ENCODE measurements around the gene CCDC158. TPM values are rescaled to one million over a fixed set of nuclear protein-coding genes. Genes with fewer than 3 reads are reported as not detected.

CCDC158 gene
- polyA plus RNA-seq, 1 of the 3 experiments (the other 2 are of a cell fraction), result not detected

DNA sequence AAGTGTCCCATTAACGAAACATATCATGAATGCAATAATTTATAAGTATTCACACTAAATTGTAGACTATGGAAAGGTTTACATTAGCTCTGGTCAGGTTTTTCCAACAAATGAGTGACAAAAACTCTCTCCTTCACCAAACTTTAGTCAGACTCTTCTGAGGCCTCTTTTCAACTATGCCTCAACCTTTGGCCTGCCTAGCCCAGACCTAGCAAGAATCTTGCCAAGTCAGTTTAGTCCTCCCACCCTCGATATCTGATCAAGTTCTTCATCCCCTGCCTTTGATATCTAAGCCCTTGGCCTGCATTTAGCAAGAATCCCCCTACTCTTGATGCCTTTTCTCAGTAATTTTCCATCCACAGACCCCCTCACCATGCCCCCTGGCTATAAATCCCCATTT, 37.9 kb downstream of the CCDC158 start (continued):
- no peak for TF ChIP-seq EP300 (IDR thresholded peaks at IDR 0.05; ENCODE audit: borderline replicate concordance in 1 of 2, low read depth in 1 of 2, low read length in 1 of 2)
- no peak for TF ChIP-seq TEAD4 (IDR thresholded peaks at IDR 0.05; ENCODE audit: borderline replicate concordance, insufficient read depth)

DNA sequence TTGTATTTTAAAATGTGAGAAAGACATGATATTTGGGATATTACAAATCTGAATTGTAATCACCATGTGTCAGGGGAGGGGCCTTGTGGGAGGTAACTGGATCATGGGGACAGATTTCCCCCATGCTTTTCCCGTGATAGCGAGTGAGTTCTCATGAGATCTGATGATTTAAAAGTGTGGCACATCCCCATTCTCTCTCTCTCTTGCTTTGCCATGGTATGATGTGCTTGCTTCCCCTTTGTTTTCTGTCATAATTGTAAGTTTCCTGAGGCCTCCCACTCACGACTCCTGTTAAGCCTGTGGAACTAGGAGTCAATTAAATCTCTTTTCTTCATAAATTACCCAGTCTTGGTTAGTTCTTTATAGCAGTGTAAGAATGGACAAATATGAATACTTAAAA, 39.0 kb downstream of the CCDC158 start:
- DNase-seq, result no peak
- Histone ChIP-seq H3K9me3 (no peaks in the 10 kb centered on the region), H3K9me2 (no peaks in the 10 kb centered on the region), H3K4me1 (ENCODE audit: control insufficient read depth in 1 of 2, insufficient read depth in 2 of 2, low read depth in 1 of 2, low read length in 1 of 2) (no peaks in the 10 kb centered on the region), H2AFZ (ENCODE audit: low read depth) (no peak overlapping the region), H3K36me3 (replicated peaks in 1 of 2; ENCODE audit: control insufficient read depth in 1 of 2, insufficient read depth in 2 of 2, low read length in 1 of 2) (no peaks in the 10 kb centered on the region), H3K27me3 (ENCODE audit: insufficient read depth) (no peaks in the 10 kb centered on the region), H4K20me1 (ENCODE audit: insufficient read depth) (no peaks in the 10 kb centered on the region), H3F3A (replicated peaks; ENCODE audit: insufficient read depth) (no peaks in the 10 kb centered on the region), H3K4me2 (no peak overlapping the region), H3K79me2 (ENCODE audit: insufficient read depth) (no peaks in the 10 kb centered on the region), H3K4me3 (ENCODE audit: low read depth in 2 of 2, low read length in 1 of 2) (no peak overlapping the region), H3K27ac (ENCODE audit: low read depth in 2 of 2, low read length in 1 of 2) (no peak overlapping the region), H3K9ac (no peak overlapping the region)
- ChIA-PET POLR2A (no interaction called here), CTCF (no interaction called here)
- 77% methylated on average over 3 of the region's 3 CpGs for WGBS (ENCODE audit: low lambda C conversion rate)
- TF ChIP-seq SIN3A (IDR thresholded peaks at IDR 0.05; ENCODE audit: borderline replicate concordance, low read depth, low read length) (no peak), FOSL2 (IDR thresholded peaks at IDR 0.05; ENCODE audit: borderline replicate concordance, low read depth) (no peak), RAD21 (IDR thresholded peaks at IDR 0.05; ENCODE audit: low read length) (no peak), RXRA (IDR thresholded peaks at IDR 0.05; ENCODE audit: borderline replicate concordance, low read depth) (no peak), FOXM1 (IDR thresholded peaks at IDR 0.05; ENCODE audit: low read depth) (no peak), GATA2 (CRISPR knock-in tag; IDR thresholded peaks at IDR 0.05) (no peak)
- TF ChIP-seq, protein P1, sequence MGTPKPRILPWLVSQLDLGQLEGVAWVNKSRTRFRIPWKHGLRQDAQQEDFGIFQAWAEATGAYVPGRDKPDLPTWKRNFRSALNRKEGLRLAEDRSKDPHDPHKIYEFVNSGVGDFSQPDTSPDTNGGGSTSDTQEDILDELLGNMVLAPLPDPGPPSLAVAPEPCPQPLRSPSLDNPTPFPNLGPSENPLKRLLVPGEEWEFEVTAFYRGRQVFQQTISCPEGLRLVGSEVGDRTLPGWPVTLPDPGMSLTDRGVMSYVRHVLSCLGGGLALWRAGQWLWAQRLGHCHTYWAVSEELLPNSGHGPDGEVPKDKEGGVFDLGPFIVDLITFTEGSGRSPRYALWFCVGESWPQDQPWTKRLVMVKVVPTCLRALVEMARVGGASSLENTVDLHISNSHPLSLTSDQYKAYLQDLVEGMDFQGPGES (IDR thresholded peaks at IDR 0.05; ENCODE audit: low read depth, low read length), result no peak

DNA sequence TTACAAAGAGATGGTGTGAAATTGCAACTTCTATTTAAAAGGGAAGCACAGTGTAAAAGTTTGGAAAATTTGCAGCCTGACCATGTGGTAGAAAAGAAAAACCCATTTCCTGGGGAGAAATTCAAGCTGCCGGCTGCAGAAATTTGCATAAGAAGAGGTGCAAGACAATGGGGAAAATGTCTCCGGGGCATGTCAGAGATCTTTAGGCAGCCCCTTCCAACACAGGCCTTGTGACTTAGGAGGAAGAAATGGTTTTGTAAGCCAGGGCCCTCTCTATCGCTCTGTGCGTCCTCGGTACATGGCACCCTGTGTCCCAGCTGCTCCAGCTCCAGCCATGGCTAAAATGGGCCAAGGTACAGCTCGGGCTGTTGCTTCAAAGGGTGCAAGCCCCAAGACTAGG, 40.4 kb downstream of the CCDC158 start:
- POLR2A ChIA-PET, result no interaction called here
- 90% methylated on average over 2 of the region's 6 CpGs for WGBS (ENCODE audit: low lambda C conversion rate)
- no peaks in the 10 kb centered on the region for H3K36me3 ChIP-seq (replicated peaks in 1 of 2; ENCODE audit: control insufficient read depth in 1 of 2, insufficient read depth in 2 of 2, low read length in 1 of 2)

More for the DNA sequence above, 40.4 kb downstream of the CCDC158 start:
- H3K9ac ChIP-seq, result no peak overlapping the region
- no peaks in the 10 kb centered on the region for H3K9me2 ChIP-seq
- no peaks in the 10 kb centered on the region for H3K27me3 ChIP-seq (ENCODE audit: insufficient read depth)
- no peak for DNase-seq
- H3K79me2 ChIP-seq (ENCODE audit: insufficient read depth), result no peaks in the 10 kb centered on the region
- TF ChIP-seq, protein P2, sequence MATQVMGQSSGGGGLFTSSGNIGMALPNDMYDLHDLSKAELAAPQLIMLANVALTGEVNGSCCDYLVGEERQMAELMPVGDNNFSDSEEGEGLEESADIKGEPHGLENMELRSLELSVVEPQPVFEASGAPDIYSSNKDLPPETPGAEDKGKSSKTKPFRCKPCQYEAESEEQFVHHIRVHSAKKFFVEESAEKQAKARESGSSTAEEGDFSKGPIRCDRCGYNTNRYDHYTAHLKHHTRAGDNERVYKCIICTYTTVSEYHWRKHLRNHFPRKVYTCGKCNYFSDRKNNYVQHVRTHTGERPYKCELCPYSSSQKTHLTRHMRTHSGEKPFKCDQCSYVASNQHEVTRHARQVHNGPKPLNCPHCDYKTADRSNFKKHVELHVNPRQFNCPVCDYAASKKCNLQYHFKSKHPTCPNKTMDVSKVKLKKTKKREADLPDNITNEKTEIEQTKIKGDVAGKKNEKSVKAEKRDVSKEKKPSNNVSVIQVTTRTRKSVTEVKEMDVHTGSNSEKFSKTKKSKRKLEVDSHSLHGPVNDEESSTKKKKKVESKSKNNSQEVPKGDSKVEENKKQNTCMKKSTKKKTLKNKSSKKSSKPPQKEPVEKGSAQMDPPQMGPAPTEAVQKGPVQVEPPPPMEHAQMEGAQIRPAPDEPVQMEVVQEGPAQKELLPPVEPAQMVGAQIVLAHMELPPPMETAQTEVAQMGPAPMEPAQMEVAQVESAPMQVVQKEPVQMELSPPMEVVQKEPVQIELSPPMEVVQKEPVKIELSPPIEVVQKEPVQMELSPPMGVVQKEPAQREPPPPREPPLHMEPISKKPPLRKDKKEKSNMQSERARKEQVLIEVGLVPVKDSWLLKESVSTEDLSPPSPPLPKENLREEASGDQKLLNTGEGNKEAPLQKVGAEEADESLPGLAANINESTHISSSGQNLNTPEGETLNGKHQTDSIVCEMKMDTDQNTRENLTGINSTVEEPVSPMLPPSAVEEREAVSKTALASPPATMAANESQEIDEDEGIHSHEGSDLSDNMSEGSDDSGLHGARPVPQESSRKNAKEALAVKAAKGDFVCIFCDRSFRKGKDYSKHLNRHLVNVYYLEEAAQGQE (IDR thresholded peaks at IDR 0.05; ENCODE audit: low read depth, low read length), result no peak
- TF ChIP-seq YY1 (IDR thresholded peaks at IDR 0.05; ENCODE audit: low read depth) (no peak), RXRA (IDR thresholded peaks at IDR 0.05; ENCODE audit: borderline replicate concordance, low read depth) (no peak), FOXM1 (IDR thresholded peaks at IDR 0.05; ENCODE audit: low read depth) (no peak), GATA2 (CRISPR knock-in tag; IDR thresholded peaks at IDR 0.05) (no peak), MEF2A (IDR thresholded peaks at IDR 0.05; ENCODE audit: borderline replicate concordance, low read depth) (no peak), FOSL2 (IDR thresholded peaks at IDR 0.05; ENCODE audit: borderline replicate concordance, low read depth) (no peak), EP300 (IDR thresholded peaks at IDR 0.05; ENCODE audit: borderline replicate concordance in 1 of 2, low read depth in 1 of 2, low read length in 1 of 2) (no peak), NRF1 (IDR thresholded peaks at IDR 0.05; ENCODE audit: low read depth, low read length) (no peak), FOXJ3 (CRISPR knock-in tag; IDR thresholded peaks at IDR 0.05) (no peak), EZH2phosphoT487 (IDR thresholded peaks at IDR 0.05; ENCODE audit: borderline replicate concordance, low read depth) (no peak), TEAD4 (IDR thresholded peaks at IDR 0.05; ENCODE audit: borderline replicate concordance, insufficient read depth) (no peak)
- TF ChIP-seq, protein P3, sequence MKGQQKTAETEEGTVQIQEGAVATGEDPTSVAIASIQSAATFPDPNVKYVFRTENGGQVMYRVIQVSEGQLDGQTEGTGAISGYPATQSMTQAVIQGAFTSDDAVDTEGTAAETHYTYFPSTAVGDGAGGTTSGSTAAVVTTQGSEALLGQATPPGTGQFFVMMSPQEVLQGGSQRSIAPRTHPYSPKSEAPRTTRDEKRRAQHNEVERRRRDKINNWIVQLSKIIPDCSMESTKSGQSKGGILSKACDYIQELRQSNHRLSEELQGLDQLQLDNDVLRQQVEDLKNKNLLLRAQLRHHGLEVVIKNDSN (IDR thresholded peaks at IDR 0.05; ENCODE audit: borderline replicate concordance, low read depth), result no peak
- TF ChIP-seq, protein P4, sequence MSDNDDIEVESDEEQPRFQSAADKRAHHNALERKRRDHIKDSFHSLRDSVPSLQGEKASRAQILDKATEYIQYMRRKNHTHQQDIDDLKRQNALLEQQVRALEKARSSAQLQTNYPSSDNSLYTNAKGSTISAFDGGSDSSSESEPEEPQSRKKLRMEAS (IDR thresholded peaks at IDR 0.05; ENCODE audit: low read depth), result no peak
- TF ChIP-seq, protein P5, sequence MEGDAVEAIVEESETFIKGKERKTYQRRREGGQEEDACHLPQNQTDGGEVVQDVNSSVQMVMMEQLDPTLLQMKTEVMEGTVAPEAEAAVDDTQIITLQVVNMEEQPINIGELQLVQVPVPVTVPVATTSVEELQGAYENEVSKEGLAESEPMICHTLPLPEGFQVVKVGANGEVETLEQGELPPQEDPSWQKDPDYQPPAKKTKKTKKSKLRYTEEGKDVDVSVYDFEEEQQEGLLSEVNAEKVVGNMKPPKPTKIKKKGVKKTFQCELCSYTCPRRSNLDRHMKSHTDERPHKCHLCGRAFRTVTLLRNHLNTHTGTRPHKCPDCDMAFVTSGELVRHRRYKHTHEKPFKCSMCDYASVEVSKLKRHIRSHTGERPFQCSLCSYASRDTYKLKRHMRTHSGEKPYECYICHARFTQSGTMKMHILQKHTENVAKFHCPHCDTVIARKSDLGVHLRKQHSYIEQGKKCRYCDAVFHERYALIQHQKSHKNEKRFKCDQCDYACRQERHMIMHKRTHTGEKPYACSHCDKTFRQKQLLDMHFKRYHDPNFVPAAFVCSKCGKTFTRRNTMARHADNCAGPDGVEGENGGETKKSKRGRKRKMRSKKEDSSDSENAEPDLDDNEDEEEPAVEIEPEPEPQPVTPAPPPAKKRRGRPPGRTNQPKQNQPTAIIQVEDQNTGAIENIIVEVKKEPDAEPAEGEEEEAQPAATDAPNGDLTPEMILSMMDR (IDR thresholded peaks at IDR 0.05), result no peak
- H3K4me1 ChIP-seq (ENCODE audit: control insufficient read depth in 1 of 2, insufficient read depth in 2 of 2, low read depth in 1 of 2, low read length in 1 of 2), result no peaks in the 10 kb centered on the region
- H4K20me1 ChIP-seq (ENCODE audit: insufficient read depth), result no peaks in the 10 kb centered on the region
- H3F3A ChIP-seq (replicated peaks; ENCODE audit: insufficient read depth), result no peaks in the 10 kb centered on the region
- H3K4me3 ChIP-seq (ENCODE audit: low read depth in 2 of 2, low read length in 1 of 2), result no peak overlapping the region
- H3K9me3 ChIP-seq, result no peaks in the 10 kb centered on the region
- H3K27ac ChIP-seq (ENCODE audit: low read depth in 2 of 2, low read length in 1 of 2), result no peak overlapping the region
- H2AFZ ChIP-seq (ENCODE audit: low read depth), result no peak overlapping the region
- CTCF ChIA-PET, result no interaction called here
- H3K4me2 ChIP-seq, result no peak overlapping the region
